ENCODE results near the gene CBX4. TPM values are rescaled to one million over a fixed set of nuclear protein-coding genes. Genes with fewer than 3 reads are reported as not detected.

CBX4 gene
- total RNA-seq, 1 experiment from 2014 or later = 6.2 TPM

DNA sequence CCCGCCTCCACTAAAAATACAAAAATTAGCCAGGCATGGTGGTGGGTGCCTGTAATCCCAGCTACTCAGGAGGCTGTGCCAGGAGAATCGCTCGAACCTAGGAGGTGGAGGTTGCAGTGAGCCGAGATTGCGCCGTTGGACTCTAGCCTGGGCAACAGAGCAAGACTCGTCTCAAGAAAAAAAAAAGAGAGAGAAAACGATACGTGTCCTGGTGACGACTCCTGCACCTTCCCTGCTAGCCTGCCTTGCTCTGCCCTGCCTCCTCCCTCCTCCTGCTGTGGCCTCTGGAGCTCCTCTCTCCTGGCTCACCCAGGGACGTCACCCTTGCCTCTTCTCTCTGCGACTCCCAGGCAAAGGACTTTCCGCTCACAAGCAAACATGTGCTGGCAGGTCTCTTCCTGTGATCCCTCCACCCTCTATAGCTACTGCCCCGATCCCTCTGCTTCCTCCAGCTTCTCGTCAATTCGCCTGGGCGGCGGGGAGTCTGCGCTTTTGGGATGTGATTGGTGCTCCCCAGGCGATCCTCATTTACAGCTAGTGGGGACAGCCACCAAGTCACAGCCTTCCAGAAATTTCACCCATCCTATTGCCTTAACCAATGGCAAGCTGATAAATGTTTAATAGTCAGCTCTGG is 25.5 kb upstream of the CBX4 start:
- Histone ChIP-seq H2AK5ac (ENCODE audit: insufficient read length, low read length) (no peak overlapping the region), H3K27me3 (ENCODE audit: insufficient read depth, low read length) (no peaks in the 10 kb centered on the region), H2BK5ac (ENCODE audit: insufficient read length, low read length) (no peak overlapping the region), H3K4ac (ENCODE audit: low read depth, low read length) (no peak overlapping the region), H3K23me2 (ENCODE audit: insufficient read length, low read depth, low read length, poor library complexity, severe bottlenecking) (no peaks in the 10 kb centered on the region), H4K8ac (replicated peaks; ENCODE audit: insufficient read length, low read depth, low read length) (no peak overlapping the region), H3K9me3 (ENCODE audit: control insufficient read depth, low read depth, low read length) (no peaks in the 10 kb centered on the region), H3K23ac (ENCODE audit: insufficient read length, low read depth, low read length) (no peak overlapping the region), H3K79me1 (ENCODE audit: insufficient read depth, low read depth, low read length, poor library complexity, severe bottlenecking) (no peaks in the 10 kb centered on the region), H2BK120ac (ENCODE audit: low read depth, low read length, poor library complexity, severe bottlenecking) (no peak overlapping the region), H3T11ph (ENCODE audit: low read length) (no peak overlapping the region), H2BK15ac (ENCODE audit: low read depth, low read length) (no peak overlapping the region), H2BK20ac (ENCODE audit: low read depth, low read length, poor library complexity, severe bottlenecking) (no peak overlapping the region), H2BK12ac (ENCODE audit: insufficient read length, low read depth, low read length) (no peak overlapping the region), H3K18ac (ENCODE audit: insufficient read length, low read depth, low read length) (no peak overlapping the region), H2AFZ (ENCODE audit: low read length) (no peak overlapping the region), H3K14ac (ENCODE audit: insufficient read depth, low read length) (no peak overlapping the region), H3K79me2 (ENCODE audit: insufficient read depth, low read length) (no peaks in the 10 kb centered on the region), H3K4me1 (ENCODE audit: insufficient read depth, low read length) (no peaks in the 10 kb centered on the region), H3K56ac (ENCODE audit: insufficient read length, low read depth, low read length) (no peak overlapping the region), H4K5ac (ENCODE audit: insufficient read length, low read depth, low read length) (no peak overlapping the region), H4K91ac (ENCODE audit: insufficient read length, low read depth, low read length) (no peak overlapping the region), H3K4me2 (ENCODE audit: insufficient read depth, insufficient read length, low read length) (no peak overlapping the region), H3K9ac (ENCODE audit: extremely low read depth, insufficient read length, low read length) (no peak overlapping the region), H4K20me1 (ENCODE audit: control insufficient read depth, insufficient read depth, insufficient read length) (no peaks in the 10 kb centered on the region), H3K27ac (ENCODE audit: insufficient read length, low read depth, low read length) (no peak overlapping the region)
- Mint-ChIP-seq H3K4me3 (peak overlapping the region in 1 of 2 experiments; percentile 9; a peak in 1 of 5 replicates), H3K27me3 (ENCODE audit: low read depth) (peaks cover 37% of the 10 kb centered on the region), H3K4me1 (peaks cover 38 to 52% of the 10 kb centered on the region in 2 experiments), H3K36me3 (ENCODE audit: insufficient read depth in 1 of 3, low read depth in 3 of 3) (no peaks in the 10 kb centered on the region; a peak in 1 of 7 replicates), H3K27ac (0 out of 7 replicates have a peak overlapping the region, but pooled peaks of 1 of the 3 experiments have one; percentile 20), H3K9me3 (no peaks in the 10 kb centered on the region)
- no peak for TF ChIP-seq CTCF (conservative IDR thresholded peaks at IDR 0.05)
- WGBS (ENCODE audit: extremely low coverage, insufficient read length, low lambda C conversion rate) = no CpG with 5 or more reads among the region's 20 CpGs
- DNase-seq = no peak

Measured in H9 (cell line).